ACHN (cell line): ENCODE measurements around the gene FBXO27.

Source experiments
- DNase-seq: peaks from one replicate; pipeline ENCODE4 v3.0.0-alpha.2; 2015
- in situ Hi-C: cut with HindIII; loops from 2 replicates; pipeline ENCODE4 v1.10.0; 2017; ENCODE audit warnings: low sequenced_read_pairs, low pct_ligation_motif_present, low pct_unique_long_range_greater_than_20kb

FBXO27 gene

GRCh38 chr19:39047073-39047472, 14.7 kb upstream of the FBXO27 start:
- DNase-seq: no peak
- in situ Hi-C loops: no loop called here

- peak; percentile 77 for DNase-seq
- in situ Hi-C loops: no loop called here
These were observed 13.9 kb upstream of the FBXO27 start for GRCh38 chr19:39046037-39046821.

DNA sequence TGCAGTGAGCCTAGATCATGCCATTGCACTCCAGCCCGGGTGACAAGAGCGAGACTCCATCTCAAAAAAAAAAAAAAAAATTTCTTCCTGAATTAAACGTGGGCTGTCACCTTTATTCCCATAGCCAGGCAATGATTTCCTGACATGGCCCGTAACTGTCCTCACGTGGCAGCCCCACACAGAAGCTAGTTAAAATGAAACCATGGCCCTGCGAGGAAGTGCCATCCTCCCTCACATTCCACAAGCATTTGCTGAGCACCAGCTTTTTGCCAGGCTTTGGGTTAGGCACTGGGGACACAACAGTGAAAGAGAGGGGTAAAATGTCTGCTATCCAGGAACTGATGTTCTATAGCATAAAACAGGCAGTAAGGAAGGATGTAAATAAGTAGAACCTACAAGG, 13.2 kb upstream of the FBXO27 start:
- in situ Hi-C loops: no loop called here
- DNase-seq: peak; percentile 11

DNA sequence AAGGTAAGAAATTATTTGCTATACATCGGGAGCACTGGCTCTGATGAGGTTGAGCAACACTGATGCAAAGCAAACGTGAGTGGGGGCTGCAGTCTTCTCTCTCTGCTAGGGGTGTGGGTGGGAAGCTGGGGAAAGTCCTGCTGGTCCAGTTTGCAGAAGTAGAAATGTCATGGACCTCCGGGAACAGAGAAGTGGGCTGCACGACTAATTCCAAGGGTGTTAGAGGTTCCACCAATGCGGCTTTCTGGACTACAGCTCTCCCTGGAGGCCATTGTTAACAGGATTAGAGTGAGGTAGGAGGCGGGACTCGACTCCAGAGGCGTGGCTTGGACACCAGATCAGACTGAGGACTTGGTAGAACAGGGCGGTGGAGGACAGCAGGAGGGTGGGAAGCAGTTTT, 5.7 kb upstream of the FBXO27 start:
- in situ Hi-C loops: no loop called here
- DNase-seq: peak; percentile 72

DNA sequence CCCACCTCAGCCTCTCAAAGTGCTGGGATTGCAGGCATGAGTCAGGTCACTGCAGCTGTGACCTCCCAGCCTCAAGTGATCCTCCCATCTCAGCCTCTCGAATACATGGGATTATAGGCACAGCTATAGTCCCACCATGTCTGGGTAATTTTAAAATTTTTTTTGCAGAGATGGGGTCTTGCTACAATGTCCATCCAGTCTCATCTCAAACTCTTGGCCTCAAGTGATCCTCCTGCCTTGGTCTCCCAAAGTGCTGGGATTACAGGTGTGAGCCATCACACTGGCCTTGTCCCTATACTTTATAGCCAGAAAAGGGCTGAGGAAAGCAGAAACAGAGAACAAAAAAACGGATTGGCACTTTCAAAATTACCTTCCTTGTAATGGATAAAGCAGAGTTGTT, 4.8 kb upstream of the FBXO27 start:
- in situ Hi-C loops: no loop called here

GRCh38 chr19:39036581-39036980, 4.2 kb upstream of the FBXO27 start:
- no peak for DNase-seq
- in situ Hi-C loops: no loop called here

More for the DNA sequence above, 4.8 kb upstream of the FBXO27 start:
- no peak for DNase-seq

- DNase-seq: peak; percentile 98
These were observed 834 bp downstream of the FBXO27 start for GRCh38 chr19:39031368-39032062.

GRCh38 chr19:39030854-39031367, 1.4 kb downstream of the FBXO27 start:
- in situ Hi-C loops: no loop called here

More at GRCh38 chr19:39031368-39032062, 834 bp downstream of the FBXO27 start:
- in situ Hi-C loops: no loop called here

GRCh38 chr19:39024875-39025641, 7.3 kb downstream of the FBXO27 start:
- DNase-seq: no peak
- in situ Hi-C loops: no loop called here

More at GRCh38 chr19:39030854-39031367, 1.4 kb downstream of the FBXO27 start:
- DNase-seq: no peak

GRCh38 chr19:39021063-39021462, 11.3 kb downstream of the FBXO27 start:
- in situ Hi-C loops: no loop called here
- no peak for DNase-seq

DNA sequence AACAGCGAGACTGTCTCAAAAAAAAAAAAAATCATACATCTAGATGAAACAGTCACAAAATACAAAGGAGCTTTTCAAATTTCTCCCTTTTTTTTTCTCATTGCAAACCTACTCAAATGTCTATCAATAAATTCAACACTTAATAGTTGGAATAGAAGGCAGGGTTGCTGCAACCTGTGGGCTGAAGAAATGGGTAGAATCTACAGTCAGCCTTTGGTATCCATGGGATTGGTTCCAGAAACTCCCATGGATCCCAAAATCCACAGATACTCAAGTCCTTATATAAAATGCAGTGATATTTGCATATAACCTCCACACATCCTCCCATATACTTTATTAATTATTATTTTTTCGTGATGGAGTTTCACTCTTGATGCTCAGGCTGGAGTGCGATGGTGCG, 14.7 kb downstream of the FBXO27 start:
- in situ Hi-C loops: no loop called here
- DNase-seq: no peak

DNA sequence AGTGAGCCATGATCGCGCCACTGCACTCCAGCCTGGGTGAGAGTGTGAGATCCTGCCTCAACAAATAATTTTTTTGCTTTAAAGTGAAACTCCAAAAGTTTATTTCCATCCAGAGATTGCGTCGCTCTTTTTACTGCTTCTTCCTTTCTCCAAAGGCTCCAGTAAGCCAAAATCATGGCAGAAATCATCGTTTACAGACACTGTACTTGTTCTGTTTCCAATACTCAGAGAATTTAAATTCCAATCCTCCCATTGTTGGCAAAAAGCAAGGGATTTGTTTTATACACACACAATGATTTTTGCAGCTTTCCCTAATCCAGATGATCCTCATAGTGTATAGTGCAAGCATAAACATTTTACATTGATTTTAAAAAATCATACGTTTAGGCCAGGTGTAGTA, 15.3 kb downstream of the FBXO27 start:
- no peak for DNase-seq
- in situ Hi-C loops: no loop called here

DNA sequence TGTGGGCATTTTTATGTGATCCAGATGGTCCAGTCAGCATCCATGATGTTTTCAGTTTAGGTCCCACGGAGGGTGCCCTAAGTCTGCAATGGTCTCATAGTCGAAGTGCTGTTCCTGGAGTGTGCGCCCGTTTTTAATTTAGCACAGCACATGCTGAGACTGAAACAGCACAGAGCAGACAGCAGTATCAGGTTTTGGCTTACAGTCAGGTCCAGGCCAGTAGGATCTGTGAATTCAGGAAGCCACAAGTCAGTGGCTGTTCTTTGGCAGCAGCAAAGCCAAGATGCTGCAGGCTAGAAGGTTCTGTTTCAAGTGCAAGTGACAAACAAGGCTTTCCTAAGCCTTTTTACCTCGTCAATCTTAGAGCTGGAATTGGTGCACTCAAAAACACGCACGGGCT, 18.3 kb downstream of the FBXO27 start:
- in situ Hi-C loops: no loop called here
- DNase-seq: no peak

DNA sequence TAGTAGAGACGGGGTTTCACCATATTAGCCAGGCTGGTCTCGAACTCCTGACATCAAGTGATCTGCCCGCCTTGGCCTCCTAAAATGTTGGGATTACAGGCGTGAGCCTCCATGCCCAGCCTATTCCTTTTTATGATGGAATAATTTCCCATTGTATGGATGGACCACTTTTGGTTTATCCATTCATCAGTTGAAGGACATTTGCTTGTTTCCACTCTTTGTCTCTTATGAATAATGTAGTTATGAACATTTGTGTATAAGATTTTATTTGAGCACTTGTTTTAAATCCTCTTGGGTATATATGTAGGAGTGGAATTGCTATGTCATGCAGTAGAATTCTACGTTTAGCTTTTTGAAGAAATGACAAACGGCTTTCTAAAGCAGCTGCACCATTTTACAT, 23.3 kb downstream of the FBXO27 start:
- DNase-seq: no peak
- in situ Hi-C loops: no loop called here

- in situ Hi-C loops: no loop called here
- DNase-seq: no peak
These were observed 24.2 kb downstream of the FBXO27 start for GRCh38 chr19:39008137-39008536.

DNA sequence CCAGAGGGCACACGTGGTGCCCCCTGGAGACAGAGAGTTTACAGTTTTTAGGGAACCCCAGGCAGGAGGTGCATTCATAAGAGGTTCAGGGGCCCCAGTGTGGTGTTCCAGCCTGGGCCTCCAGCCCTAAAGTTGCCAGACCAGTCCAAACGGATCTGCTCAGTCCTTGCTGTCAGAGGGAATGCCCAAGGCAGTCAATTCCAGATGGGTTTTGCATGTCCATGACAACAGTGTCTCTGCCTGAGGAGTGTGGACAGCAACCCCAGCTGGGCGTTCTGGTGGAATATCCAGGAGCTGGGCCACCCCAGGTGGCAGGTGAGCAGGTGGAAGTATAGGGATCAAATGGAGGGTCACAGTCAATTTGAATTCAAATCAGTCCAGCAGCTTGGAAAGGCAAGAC, 25.3 kb downstream of the FBXO27 start:
- in situ Hi-C loops: no loop called here
- DNase-seq: no peak

GRCh38 chr19:39004403-39004802, 27.9 kb downstream of the FBXO27 start:
- in situ Hi-C loops: no loop called here
- no peak for DNase-seq

- no peak for DNase-seq
- in situ Hi-C loops: no loop called here
These were observed 28.6 kb downstream of the FBXO27 start for GRCh38 chr19:39003796-39004195.

DNA sequence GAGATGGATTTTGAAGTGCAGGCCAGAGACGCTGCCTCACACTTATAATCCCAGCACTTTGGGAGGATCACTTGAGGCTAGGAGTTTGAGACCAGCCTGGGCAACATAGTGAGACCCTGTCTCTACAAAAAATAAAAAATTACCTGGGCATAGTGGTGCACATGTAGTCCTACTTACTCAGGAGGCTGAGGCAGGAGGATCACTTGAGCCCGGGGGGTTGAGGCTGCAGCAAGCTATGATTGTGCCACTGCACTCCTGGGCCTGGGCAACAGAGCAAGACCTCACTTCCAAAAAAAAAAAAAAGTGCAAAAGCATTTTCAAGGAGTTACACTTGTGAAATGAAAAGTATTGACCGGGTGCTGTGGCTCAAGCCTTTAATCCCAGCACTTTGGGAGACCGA, 29.2 kb downstream of the FBXO27 start:
- in situ Hi-C loops: no loop called here
- DNase-seq: no peak
